Mesendoderm (in vitro differentiated cells): ENCODE data around the gene TOR4A.

ENCODE experiments used
- DNase-seq: peaks from one replicate; pipeline ENCODE4 v3.0.0; 2013
- H2AK5ac ChIP-seq: 2 replicates; pipeline ENCODE4 v1.6.1; 2013; ENCODE audit warnings: low read length, inconsistent platforms
- H2BK120ac ChIP-seq: 2 replicates; pipeline ENCODE4 v1.6.1; 2013; ENCODE audit warnings: low read depth, mild to moderate bottlenecking, low read length, moderate library complexity, mixed read lengths
- H2BK15ac ChIP-seq: replicated peaks from 2 replicates; pipeline ENCODE4 v1.6.1; 2013; ENCODE audit warnings: low read depth, mild to moderate bottlenecking, moderate library complexity
- H2BK5ac ChIP-seq: 2 replicates; pipeline ENCODE4 v1.6.1; 2013; ENCODE audit warnings: low read length, inconsistent platforms
- H3K18ac ChIP-seq: 2 replicates; pipeline ENCODE4 v1.6.1; 2013; ENCODE audit warnings: mild to moderate bottlenecking, low read length, mixed read lengths
- H3K23ac ChIP-seq: one replicate; pipeline ENCODE4 v1.6.1; 2013; ENCODE audit warnings: low read length
- H3K27ac ChIP-seq: 2 replicates; pipeline ENCODE4 v1.5.1; 2013; ENCODE audit warnings: low read depth, mild to moderate bottlenecking, inconsistent platforms, low read length, moderate library complexity
- H3K27me3 ChIP-seq: 2 replicates; pipeline ENCODE4 v1.6.1; 2013; ENCODE audit warnings: low read length, control low read depth, mild to moderate bottlenecking, inconsistent platforms; ENCODE audit not compliant: insufficient read depth, poor library complexity
- H3K36me3 ChIP-seq: 2 replicates; pipeline ENCODE4 v1.6.1; 2013; ENCODE audit warnings: low read length, inconsistent platforms; ENCODE audit not compliant: control insufficient read depth, insufficient read depth
- H3K4ac ChIP-seq: one replicate; pipeline ENCODE4 v1.6.1; 2013; ENCODE audit warnings: low read depth, mild to moderate bottlenecking, low read length, moderate library complexity
- H3K4me1 ChIP-seq: 2 replicates; pipeline ENCODE4 v1.6.1; 2013; ENCODE audit warnings: low read depth, low read length, inconsistent platforms; ENCODE audit not compliant: control insufficient read depth
- H3K4me2 ChIP-seq: 2 replicates; pipeline ENCODE4 v1.6.1; 2013; ENCODE audit warnings: low read length
- H3K4me3 ChIP-seq: 2 replicates; pipeline ENCODE4 v1.5.1; 2013; ENCODE audit warnings: mild to moderate bottlenecking, low read length
- H3K56ac ChIP-seq: one replicate; pipeline ENCODE4 v1.6.1; 2013; ENCODE audit warnings: low read length
- H3K79me1 ChIP-seq: 2 replicates; pipeline ENCODE4 v1.6.1; 2013; ENCODE audit warnings: low read length, inconsistent platforms
- H3K79me2 ChIP-seq: 2 replicates; pipeline ENCODE4 v1.6.1; 2013; ENCODE audit warnings: mild to moderate bottlenecking, low read length; ENCODE audit not compliant: control insufficient read depth, insufficient read depth
- H3K9ac ChIP-seq: 2 replicates; pipeline ENCODE4 v1.6.1; 2013; ENCODE audit warnings: low read length, inconsistent platforms
- H4K5ac ChIP-seq: one replicate; pipeline ENCODE4 v1.6.1; 2013; ENCODE audit warnings: low read length
- H4K8ac ChIP-seq: one replicate; pipeline ENCODE4 v1.6.1; 2013; ENCODE audit warnings: low read depth, mild to moderate bottlenecking, control low read depth, low read length, moderate library complexity
- WGBS: extraction: QIAGEN DNeasy Blood & Tissue Kit; methylation state at CpG from one replicate; pipeline ENCODE4 v1.1.7; 2013; ENCODE audit warnings: low lambda C conversion rate, missing lambda C conversion rate; ENCODE audit not compliant: insufficient coverage; ENCODE audit errors: extremely low coverage; 5-methylcytosine and 5-hydroxymethylcytosine counted together

Gene TOR4A

GRCh38 chr9:137280474-137281344 lies 3.2 kb downstream of the TOR4A start:
- no peaks in the 10 kb centered on the region for H3K79me1 ChIP-seq
- H2AK5ac ChIP-seq: no peak overlapping the region
- no peak overlapping the region for H2BK15ac ChIP-seq
- no peaks in the 10 kb centered on the region for H3K79me2 ChIP-seq
- H3K27me3 ChIP-seq: no peaks in the 10 kb centered on the region
- H3K4me2 ChIP-seq: peak overlapping the region; percentile 90
- H4K8ac ChIP-seq: no peak overlapping the region
- peak overlapping the region; percentile 33 for H3K27ac ChIP-seq
- no peak overlapping the region for H4K5ac ChIP-seq
- no peaks in the 10 kb centered on the region for H3K36me3 ChIP-seq
- H2BK120ac ChIP-seq: no peak overlapping the region
- peak overlapping the region; percentile 59 for H3K4ac ChIP-seq
- H2BK5ac ChIP-seq: no peak overlapping the region
- no CpG with 5 or more reads among the region's 85 CpGs for WGBS
- peak; percentile 62 for DNase-seq
- H3K23ac ChIP-seq: peak overlapping the region; percentile 24
- H3K4me1 ChIP-seq: peaks cover 7% of the 10 kb centered on the region
- H3K4me3 ChIP-seq: peak overlapping the region; percentile 52
- H3K18ac ChIP-seq: peak overlapping the region; percentile 68
- H3K56ac ChIP-seq: peak overlapping the region; percentile 86
- peak overlapping the region; percentile 77 for H3K9ac ChIP-seq

DNA sequence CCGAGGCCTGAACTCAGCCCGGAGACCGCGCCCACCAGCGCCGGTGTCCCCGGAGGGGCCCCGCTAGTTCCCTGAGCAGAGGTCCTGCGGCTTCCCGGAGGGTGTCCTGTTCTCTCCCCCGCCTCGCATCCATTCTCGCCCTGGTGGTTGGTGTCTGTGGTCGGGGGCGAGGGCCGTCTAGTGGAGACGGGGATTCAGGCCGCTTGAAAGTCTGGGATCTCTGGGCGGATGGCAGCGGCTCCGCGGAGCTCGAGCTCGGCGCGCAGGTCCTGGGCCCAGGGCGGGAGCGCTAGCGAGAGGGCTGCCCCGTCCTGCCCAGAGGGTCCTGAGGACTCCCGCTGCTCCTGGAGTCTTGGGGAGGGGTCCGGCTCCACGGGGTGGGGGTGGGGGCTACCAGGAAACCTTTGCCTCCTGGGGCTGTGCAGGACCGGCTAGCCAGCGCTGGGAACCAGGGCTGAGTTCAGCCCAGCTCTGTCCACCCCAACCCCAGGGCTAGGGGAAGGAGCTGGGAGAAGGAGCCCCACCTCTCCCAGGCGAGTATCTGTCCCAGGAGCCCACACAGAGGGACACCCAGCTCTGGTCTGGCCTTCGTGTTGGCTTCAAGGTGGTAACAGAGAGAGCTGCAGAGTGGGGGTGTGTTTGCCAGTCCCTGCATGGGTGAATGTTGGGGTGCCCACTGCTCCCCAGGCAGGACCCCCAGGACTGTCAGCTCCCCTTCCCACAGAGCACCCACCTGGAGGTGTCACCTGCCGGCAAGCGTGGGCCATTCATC lies 4.0 kb downstream of the TOR4A start:
- DNase-seq: peak; percentile 79
- peak overlapping the region; percentile 52 for H3K4me3 ChIP-seq

DNA sequence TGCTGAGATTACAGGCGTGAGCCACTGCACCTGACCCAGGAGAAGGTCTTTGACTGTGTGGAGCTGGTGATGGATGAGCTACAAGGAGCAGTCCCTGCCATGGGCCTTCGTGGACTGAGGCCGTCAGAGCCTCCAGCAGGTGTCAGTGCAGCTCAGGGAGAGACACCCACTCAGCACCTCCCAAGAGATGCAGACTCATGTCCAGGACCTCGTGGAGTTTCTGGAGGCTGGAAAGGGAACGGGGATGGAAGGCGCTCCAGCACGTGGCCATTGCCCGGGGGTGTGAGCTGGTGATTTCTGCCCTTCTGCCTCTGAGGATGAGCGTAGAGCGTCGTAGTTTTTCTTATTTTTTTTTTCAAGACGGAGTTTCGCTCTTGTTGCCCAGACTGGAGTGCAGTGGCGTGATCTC lies 9.5 kb downstream of the TOR4A start:
- no peak overlapping the region for H3K4ac ChIP-seq
- no peak overlapping the region for H3K4me2 ChIP-seq
- no peak overlapping the region for H2BK15ac ChIP-seq
- no peak overlapping the region for H4K5ac ChIP-seq
- no peak overlapping the region for H3K27ac ChIP-seq
- H3K23ac ChIP-seq: no peak overlapping the region
- no peaks in the 10 kb centered on the region for H3K79me1 ChIP-seq
- no peaks in the 10 kb centered on the region for H3K4me1 ChIP-seq
- H2BK120ac ChIP-seq: no peak overlapping the region
- no peak overlapping the region for H3K18ac ChIP-seq
- H3K9ac ChIP-seq: no peak overlapping the region
- H2BK5ac ChIP-seq: no peak overlapping the region
- no peak overlapping the region for H3K56ac ChIP-seq
- H4K8ac ChIP-seq: no peak overlapping the region
- no peaks in the 10 kb centered on the region for H3K36me3 ChIP-seq
- no peaks in the 10 kb centered on the region for H3K27me3 ChIP-seq
- no peaks in the 10 kb centered on the region for H3K79me2 ChIP-seq
- peak; percentile 83 for DNase-seq
- WGBS: no CpG with 5 or more reads among the region's 14 CpGs
- no peak overlapping the region for H3K4me3 ChIP-seq
- no peak overlapping the region for H2AK5ac ChIP-seq

More for the DNA sequence above, 4.0 kb downstream of the TOR4A start:
- Histone ChIP-seq H3K79me2 (no peaks in the 10 kb centered on the region), H2AK5ac (no peak overlapping the region), H3K23ac (peak overlapping the region; percentile 6), H3K4ac (peak overlapping the region; percentile 59), H3K79me1 (no peaks in the 10 kb centered on the region), H4K5ac (no peak overlapping the region), H3K56ac (peak overlapping the region; percentile 86), H3K27ac (peak overlapping the region; percentile 33), H3K9ac (peak overlapping the region; percentile 77), H3K4me1 (peaks cover 5% of the 10 kb centered on the region), H3K18ac (peak overlapping the region; percentile 68), H2BK120ac (no peak overlapping the region), H2BK5ac (no peak overlapping the region), H4K8ac (no peak overlapping the region), H2BK15ac (no peak overlapping the region), H3K36me3 (no peaks in the 10 kb centered on the region), H3K4me2 (peak overlapping the region; percentile 90), H3K27me3 (no peaks in the 10 kb centered on the region)
- no CpG with 5 or more reads among the region's 39 CpGs for WGBS

GRCh38 chr9:137293094-137293481 lies 15.6 kb downstream of the TOR4A start:
- Histone ChIP-seq H3K9ac (no peak overlapping the region), H2BK5ac (no peak overlapping the region), H4K5ac (no peak overlapping the region), H2BK120ac (no peak overlapping the region), H3K18ac (no peak overlapping the region), H3K23ac (no peak overlapping the region), H3K4me3 (no peak overlapping the region), H4K8ac (no peak overlapping the region), H3K4me1 (no peaks in the 10 kb centered on the region), H3K27ac (no peak overlapping the region), H3K36me3 (no peaks in the 10 kb centered on the region), H2BK15ac (no peak overlapping the region), H3K27me3 (peaks cover 6% of the 10 kb centered on the region), H3K4me2 (no peak overlapping the region), H2AK5ac (no peak overlapping the region), H3K79me2 (no peaks in the 10 kb centered on the region), H3K56ac (no peak overlapping the region), H3K4ac (no peak overlapping the region), H3K79me1 (no peaks in the 10 kb centered on the region)
- DNase-seq: no peak
- WGBS: no CpG with 5 or more reads among the region's 15 CpGs

DNA sequence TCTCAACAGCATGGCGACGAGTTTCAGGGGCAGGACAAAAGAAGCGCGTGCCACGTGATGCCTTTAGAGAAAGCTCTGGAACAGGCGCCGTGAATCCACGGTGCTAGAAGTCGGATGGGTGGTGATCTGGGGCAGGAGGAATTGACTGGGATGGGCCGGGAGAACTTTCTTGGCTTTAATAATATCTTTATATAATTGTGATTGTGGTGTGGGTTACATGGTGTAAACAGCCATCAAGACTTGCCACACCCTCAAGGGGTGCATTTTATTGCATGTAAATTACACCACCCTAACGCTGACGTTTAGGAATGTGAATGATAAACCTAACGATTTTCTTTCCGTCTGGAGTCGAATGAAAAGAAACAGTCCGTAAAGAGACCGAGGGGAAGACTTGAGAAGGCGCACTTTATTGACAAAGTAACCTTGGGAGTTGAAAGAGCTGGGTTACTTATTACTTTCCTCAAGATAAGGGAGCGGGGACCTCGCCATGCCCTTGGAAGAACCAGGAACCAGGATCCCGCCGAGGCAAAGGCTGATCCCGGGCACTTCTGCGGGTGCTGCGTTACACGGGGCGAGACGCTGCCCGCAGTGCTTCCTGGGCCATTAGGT lies 16.1 kb downstream of the TOR4A start:
- DNase-seq: no peak
- H3K4me1 ChIP-seq: no peaks in the 10 kb centered on the region
- WGBS: no CpG with 5 or more reads among the region's 29 CpGs

More for the DNA sequence above, 16.1 kb downstream of the TOR4A start:
- H3K4me2 ChIP-seq: no peak overlapping the region
- H3K36me3 ChIP-seq: no peaks in the 10 kb centered on the region
- H3K56ac ChIP-seq: no peak overlapping the region
- H3K4ac ChIP-seq: no peak overlapping the region
- no peak overlapping the region for H2BK120ac ChIP-seq
- H3K27me3 ChIP-seq: peaks cover 6% of the 10 kb centered on the region
- H2BK5ac ChIP-seq: no peak overlapping the region
- no peak overlapping the region for H2AK5ac ChIP-seq
- no peak overlapping the region for H2BK15ac ChIP-seq
- H4K5ac ChIP-seq: no peak overlapping the region
- H3K23ac ChIP-seq: no peak overlapping the region
- H3K79me2 ChIP-seq: no peaks in the 10 kb centered on the region
- H3K27ac ChIP-seq: no peak overlapping the region
- H3K79me1 ChIP-seq: no peaks in the 10 kb centered on the region
- no peak overlapping the region for H3K9ac ChIP-seq
- H3K18ac ChIP-seq: no peak overlapping the region
- H4K8ac ChIP-seq: no peak overlapping the region
- H3K4me3 ChIP-seq: no peak overlapping the region
